MM.1S (cell line): ENCODE results near the gene RUVBL2.

Experiments
- DNase-seq: peaks from one replicate; pipeline ENCODE4 v3.0.0-alpha.2; 2015
- H2AFZ ChIP-seq: fragments of 300-600 bp; sonication (generic); 2 replicates; pipeline ENCODE4 v1.6.0; 2016; ENCODE audit warnings: antibody characterized with exemption, low read length
- H3F3A ChIP-seq: fragments of 300-600 bp; sonication (generic); 2 replicates; pipeline ENCODE4 v1.6.1; 2016; ENCODE audit warnings: mild to moderate bottlenecking, antibody characterized with exemption, low read length, moderate library complexity, mixed read lengths; ENCODE audit not compliant: insufficient read depth
- H3K27ac ChIP-seq: fragments of 300-600 bp; sonication (generic); 2 replicates; pipeline ENCODE4 v1.5.1; 2016; ENCODE audit warnings: mild to moderate bottlenecking, low read length
- H3K27me3 ChIP-seq: fragments of 300-600 bp; sonication (generic); replicated peaks from 2 replicates; pipeline ENCODE4 v1.6.0; 2016; ENCODE audit warnings: low read length; ENCODE audit not compliant: insufficient read depth
- H3K36me3 ChIP-seq: fragments of 300-600 bp; sonication (generic); replicated peaks from 2 replicates; pipeline ENCODE4 v1.6.1; 2016; ENCODE audit warnings: mild to moderate bottlenecking, low read length, mixed read lengths; ENCODE audit not compliant: insufficient read depth
- H3K4me1 ChIP-seq: fragments of 300-600 bp; sonication (generic); 2 replicates; pipeline ENCODE4 v1.6.1; 2016; ENCODE audit warnings: low read length, mixed read lengths
- H3K4me2 ChIP-seq: fragments of 300-600 bp; sonication (generic); 2 replicates; pipeline ENCODE4 v1.6.0; 2016; ENCODE audit warnings: low read depth, low read length
- H3K4me3 ChIP-seq: fragments of 300-600 bp; sonication (generic); 2 replicates; pipeline ENCODE4 v1.5.1; 2016; ENCODE audit warnings: low read length, mixed read lengths
- H3K79me2 ChIP-seq: fragments of 300-600 bp; sonication (generic); 2 replicates; pipeline ENCODE4 v1.6.1; 2016; ENCODE audit warnings: mixed run types, low read length, mixed read lengths
- H3K9ac ChIP-seq: fragments of 300-600 bp; sonication (generic); 2 replicates; pipeline ENCODE4 v1.6.1; 2016; ENCODE audit warnings: low read length, mixed read lengths
- H3K9me2 ChIP-seq: fragments of 300-600 bp; sonication (generic); replicated peaks from 2 replicates; pipeline ENCODE4 v1.6.1; 2016; ENCODE audit warnings: mild to moderate bottlenecking, low read length, mixed read lengths; ENCODE audit not compliant: insufficient read depth
- H3K9me3 ChIP-seq: fragments of 300-600 bp; sonication (generic); replicated peaks from 2 replicates; pipeline ENCODE4 v1.6.1; 2016; ENCODE audit warnings: mild to moderate bottlenecking, low read length, mixed read lengths; ENCODE audit not compliant: insufficient read depth
- H4K20me1 ChIP-seq: fragments of 300-600 bp; sonication (generic); 2 replicates; pipeline ENCODE4 v1.6.1; 2016; ENCODE audit warnings: mild to moderate bottlenecking, low read length, moderate library complexity, mixed read lengths; ENCODE audit not compliant: insufficient read depth
- EZH2 ChIP-seq: fragments of 300-600 bp; sonication (generic); optimal IDR thresholded peaks from 2 replicates; pipeline ENCODE3; 2017; ENCODE audit warnings: low read depth, mild to moderate bottlenecking, antibody characterized with exemption, low read length, mixed read lengths
- EZH2phosphoT487 ChIP-seq: fragments of 300-600 bp; sonication (generic); IDR thresholded peaks from 2 replicates; pipeline ENCODE4 v1.6.1; 2018; ENCODE audit warnings: antibody characterized with exemption, low read length
- TF ChIP-seq, protein P1 (sequence below): fragments of 300-600 bp; sonication (generic); IDR thresholded peaks from 2 replicates; pipeline ENCODE4 v1.5.1; 2016; ENCODE audit warnings: antibody characterized with exemption, low read length, mixed read lengths

Gene RUVBL2

GRCh38 chr19:49064768-49065611 lies 71.3 kb downstream of the RUVBL2 start, which contains the start of gene NTF4:
Gene NTF4, minus strand, starts transcription at chr19:49064818. Its CDS starts 2,821 bp downstream, at chr19:49061997.
- no peaks in the 10 kb centered on the region for H3K79me2 ChIP-seq
- peaks cover 10% of the 10 kb centered on the region for H3K4me1 ChIP-seq
- H3K27me3 ChIP-seq, result peaks cover 91% of the 10 kb centered on the region
- H3F3A ChIP-seq, result no peaks in the 10 kb centered on the region
- H4K20me1 ChIP-seq, result no peaks in the 10 kb centered on the region
- no peaks in the 10 kb centered on the region for H3K9me3 ChIP-seq
- H2AFZ ChIP-seq, result no peak within 1 kb of the TSS
- H3K27ac ChIP-seq, result no peak within 1 kb of the TSS
- no peak for DNase-seq
- peak within 1 kb of the TSS; percentile 27 for H3K4me2 ChIP-seq
- no peaks in the 10 kb centered on the region for H3K36me3 ChIP-seq
- H3K9me2 ChIP-seq, result no peaks in the 10 kb centered on the region
- no peak within 1 kb of the TSS for H3K4me3 ChIP-seq
- TF ChIP-seq, protein P1, sequence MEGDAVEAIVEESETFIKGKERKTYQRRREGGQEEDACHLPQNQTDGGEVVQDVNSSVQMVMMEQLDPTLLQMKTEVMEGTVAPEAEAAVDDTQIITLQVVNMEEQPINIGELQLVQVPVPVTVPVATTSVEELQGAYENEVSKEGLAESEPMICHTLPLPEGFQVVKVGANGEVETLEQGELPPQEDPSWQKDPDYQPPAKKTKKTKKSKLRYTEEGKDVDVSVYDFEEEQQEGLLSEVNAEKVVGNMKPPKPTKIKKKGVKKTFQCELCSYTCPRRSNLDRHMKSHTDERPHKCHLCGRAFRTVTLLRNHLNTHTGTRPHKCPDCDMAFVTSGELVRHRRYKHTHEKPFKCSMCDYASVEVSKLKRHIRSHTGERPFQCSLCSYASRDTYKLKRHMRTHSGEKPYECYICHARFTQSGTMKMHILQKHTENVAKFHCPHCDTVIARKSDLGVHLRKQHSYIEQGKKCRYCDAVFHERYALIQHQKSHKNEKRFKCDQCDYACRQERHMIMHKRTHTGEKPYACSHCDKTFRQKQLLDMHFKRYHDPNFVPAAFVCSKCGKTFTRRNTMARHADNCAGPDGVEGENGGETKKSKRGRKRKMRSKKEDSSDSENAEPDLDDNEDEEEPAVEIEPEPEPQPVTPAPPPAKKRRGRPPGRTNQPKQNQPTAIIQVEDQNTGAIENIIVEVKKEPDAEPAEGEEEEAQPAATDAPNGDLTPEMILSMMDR, result no peak
- TF ChIP-seq EZH2phosphoT487 (no peak), EZH2 (no peak)
- no peak within 1 kb of the TSS for H3K9ac ChIP-seq
